Thoracic aorta (tissue), 2 donors: ENCODE data around the gene CFAP57. TPM values are rescaled to one million over a fixed set of nuclear protein-coding genes. Genes with fewer than 3 reads are reported as not detected.

Experiments
- ATAC-seq: fragments of 150-250 bp; one replicate; pipeline ENCODE4 v1.8.0; 2017; ENCODE audit warnings: low read depth; ENCODE audit not compliant: insufficient number of reproducible peaks, low FRiP score
- DNase-seq: peaks from one replicate; pipeline ENCODE4 v3.0.0-alpha.2; 2020; ENCODE audit warnings: low spot score
- H3K27ac ChIP-seq, 2 donors: fragments of 200-600 bp; sonication (generic); 1 replicate in 1 of 2; 2 replicates in 1 of 2; pipeline ENCODE4 v1.5.1; 2016; ENCODE audit warnings: mild to moderate bottlenecking in 2 of 2, moderate library complexity in 2 of 2
- H3K27me3 ChIP-seq: fragments of 200-600 bp; sonication (generic); replicated peaks from 2 replicates; pipeline ENCODE4 v1.6.0; 2016; ENCODE audit warnings: mild to moderate bottlenecking; ENCODE audit not compliant: insufficient read depth
- H3K36me3 ChIP-seq: fragments of 200-600 bp; sonication (generic); one replicate; pipeline ENCODE4 v1.5.1; 2016
- H3K4me1 ChIP-seq, 2 donors: fragments of 200-600 bp; sonication (generic); 1 replicate in 1 of 2; 2 replicates in 1 of 2; pipeline versions ENCODE4 v1.5.1 to v1.6.0; 2016; ENCODE audit warnings: low read depth in 2 of 2, mild to moderate bottlenecking in 1 of 2; ENCODE audit not compliant: control insufficient read depth in 1 of 2
- H3K4me3 ChIP-seq: fragments of 200-600 bp; sonication (generic); 2 replicates; pipeline ENCODE4 v1.5.1; 2016; ENCODE audit warnings: mild to moderate bottlenecking
- H3K9me3 ChIP-seq: fragments of 200-600 bp; sonication (generic); 2 replicates; pipeline ENCODE4 v1.5.1; 2016
- total RNA-seq, 2 donors: library from RNA; depleted of rRNA; stranded (reverse); fragments of >200 nt; gene quantifications; one replicate each; pipeline versions ENCODE4 v1.1.0 to v1.2.3, GENCODE V29; 2016
- TF ChIP-seq, protein P1 (sequence below): fragments of 200-600 bp; sonication (generic); IDR thresholded peaks from one replicate; pipeline ENCODE4 v1.5.1; 2019; ENCODE audit warnings: antibody characterized with exemption

CFAP57 gene
- total RNA-seq, 2 donors from 2014 or later, result 0.27 to 0.42 TPM

DNA sequence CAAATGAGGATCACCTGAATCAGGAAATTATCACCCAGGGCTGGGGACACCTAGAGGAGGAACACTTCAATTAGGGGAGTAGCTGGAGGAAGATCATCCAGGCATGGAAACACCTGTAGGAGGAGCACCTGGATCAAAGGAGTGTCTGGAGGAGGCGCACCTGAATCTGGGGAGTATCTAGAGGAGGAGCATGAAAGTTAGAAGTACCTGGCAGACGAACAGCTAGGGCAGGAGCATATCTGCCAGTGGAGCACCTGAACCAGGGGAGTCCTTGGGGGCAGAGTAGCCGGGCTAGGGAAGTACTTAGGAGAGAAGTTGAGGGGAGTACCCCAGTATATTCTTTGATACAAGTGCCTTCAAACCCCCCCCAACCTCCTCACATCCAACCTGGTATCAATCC is 111.9 kb downstream of the CFAP57 start:
- ATAC-seq (no peak), DNase-seq (no peak)
- no peak overlapping the region for H3K4me3 ChIP-seq
- TF ChIP-seq, protein P1, sequence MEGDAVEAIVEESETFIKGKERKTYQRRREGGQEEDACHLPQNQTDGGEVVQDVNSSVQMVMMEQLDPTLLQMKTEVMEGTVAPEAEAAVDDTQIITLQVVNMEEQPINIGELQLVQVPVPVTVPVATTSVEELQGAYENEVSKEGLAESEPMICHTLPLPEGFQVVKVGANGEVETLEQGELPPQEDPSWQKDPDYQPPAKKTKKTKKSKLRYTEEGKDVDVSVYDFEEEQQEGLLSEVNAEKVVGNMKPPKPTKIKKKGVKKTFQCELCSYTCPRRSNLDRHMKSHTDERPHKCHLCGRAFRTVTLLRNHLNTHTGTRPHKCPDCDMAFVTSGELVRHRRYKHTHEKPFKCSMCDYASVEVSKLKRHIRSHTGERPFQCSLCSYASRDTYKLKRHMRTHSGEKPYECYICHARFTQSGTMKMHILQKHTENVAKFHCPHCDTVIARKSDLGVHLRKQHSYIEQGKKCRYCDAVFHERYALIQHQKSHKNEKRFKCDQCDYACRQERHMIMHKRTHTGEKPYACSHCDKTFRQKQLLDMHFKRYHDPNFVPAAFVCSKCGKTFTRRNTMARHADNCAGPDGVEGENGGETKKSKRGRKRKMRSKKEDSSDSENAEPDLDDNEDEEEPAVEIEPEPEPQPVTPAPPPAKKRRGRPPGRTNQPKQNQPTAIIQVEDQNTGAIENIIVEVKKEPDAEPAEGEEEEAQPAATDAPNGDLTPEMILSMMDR, result no peak
- no peaks in the 10 kb centered on the region for H3K4me1 ChIP-seq
- H3K27ac ChIP-seq, result no peak overlapping the region
- no peaks in the 10 kb centered on the region for H3K9me3 ChIP-seq
- no peaks in the 10 kb centered on the region for H3K27me3 ChIP-seq
- no peaks in the 10 kb centered on the region for H3K36me3 ChIP-seq

DNA sequence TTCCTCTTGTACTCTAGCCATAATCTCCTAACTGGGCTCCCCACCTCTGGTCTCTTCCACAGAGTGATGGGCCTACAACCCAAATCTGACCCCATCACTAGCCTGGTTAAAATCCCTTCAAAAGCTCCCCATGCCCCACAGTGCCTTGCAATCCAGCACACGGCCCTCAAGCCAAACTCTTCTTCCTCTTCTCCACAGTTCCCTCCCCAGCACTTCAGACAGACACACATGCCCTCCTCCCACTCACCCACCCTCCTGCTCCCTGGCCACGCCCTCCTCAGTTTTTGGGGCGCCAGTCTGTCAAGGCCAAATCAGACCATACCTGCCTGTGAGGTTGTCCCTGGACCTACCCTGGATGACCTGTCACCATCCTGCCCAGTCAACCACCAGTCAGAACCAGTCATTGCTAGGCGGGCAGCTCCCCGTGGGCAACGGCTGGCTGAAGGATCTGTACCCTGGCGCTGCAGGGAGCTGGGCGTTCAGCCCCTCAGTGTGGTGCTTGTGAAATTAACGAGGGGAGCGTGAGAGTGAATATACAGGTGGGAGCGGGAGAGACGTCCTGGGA is 112.5 kb downstream of the CFAP57 start:
- no peaks in the 10 kb centered on the region for H3K27me3 ChIP-seq
- TF ChIP-seq, protein P1, result no peak
- H3K4me1 ChIP-seq, result no peaks in the 10 kb centered on the region
- H3K4me3 ChIP-seq, result no peak overlapping the region
- H3K36me3 ChIP-seq, result no peaks in the 10 kb centered on the region
- ATAC-seq (no peak), DNase-seq (no peak)
- no peak overlapping the region for H3K27ac ChIP-seq
- no peaks in the 10 kb centered on the region for H3K9me3 ChIP-seq

DNA sequence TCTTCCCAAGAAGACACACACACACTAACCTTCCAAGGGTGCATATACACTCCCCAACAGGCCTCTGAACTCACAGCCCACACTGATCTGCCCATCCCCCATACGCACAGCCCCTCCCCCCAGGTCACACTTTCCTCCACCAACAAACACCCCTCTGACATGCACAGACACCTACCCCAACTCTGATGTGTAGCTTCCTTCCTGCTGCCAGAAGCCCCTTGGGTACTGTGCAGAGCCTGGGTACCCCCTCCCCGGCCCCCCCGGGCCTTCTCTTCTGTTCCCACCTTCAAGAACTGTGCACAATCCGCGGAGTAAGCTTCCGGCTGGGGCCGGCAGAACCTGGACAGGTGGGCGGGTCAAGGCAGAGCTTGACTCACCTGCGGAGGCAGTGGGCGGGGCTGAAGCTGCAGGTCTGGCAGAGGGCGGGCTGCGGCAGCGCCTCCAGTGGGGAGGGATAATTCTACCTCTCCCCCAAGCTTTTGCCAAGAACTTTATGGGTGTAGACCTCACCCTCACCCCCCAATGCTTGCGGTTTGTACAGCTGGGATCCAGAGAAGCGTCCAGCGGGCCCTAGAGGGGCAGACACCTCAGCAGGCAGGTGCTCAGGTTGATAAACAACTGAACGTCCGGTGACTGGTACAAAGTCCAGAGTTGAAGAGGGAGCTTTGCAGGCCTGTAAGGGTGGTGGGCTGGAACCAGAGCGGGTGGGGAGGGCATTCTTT is 113.3 kb downstream of the CFAP57 start, which contains the start of gene C1orf210:
C1orf210 (minus strand) TSS at position 313 of the 722 bp plus-strand sequence. CDS start 2,311 bp downstream, outside the sequence.
- DNase-seq, result no peak
- Histone ChIP-seq H3K27ac (no peak within 1 kb of the TSS), H3K9me3 (no peaks in the 10 kb centered on the region), H3K27me3 (no peaks in the 10 kb centered on the region), H3K4me1 (no peaks in the 10 kb centered on the region), H3K4me3 (no peak within 1 kb of the TSS), H3K36me3 (no peaks in the 10 kb centered on the region)
- no peak for ATAC-seq
- TF ChIP-seq, protein P1, result no peak

DNA sequence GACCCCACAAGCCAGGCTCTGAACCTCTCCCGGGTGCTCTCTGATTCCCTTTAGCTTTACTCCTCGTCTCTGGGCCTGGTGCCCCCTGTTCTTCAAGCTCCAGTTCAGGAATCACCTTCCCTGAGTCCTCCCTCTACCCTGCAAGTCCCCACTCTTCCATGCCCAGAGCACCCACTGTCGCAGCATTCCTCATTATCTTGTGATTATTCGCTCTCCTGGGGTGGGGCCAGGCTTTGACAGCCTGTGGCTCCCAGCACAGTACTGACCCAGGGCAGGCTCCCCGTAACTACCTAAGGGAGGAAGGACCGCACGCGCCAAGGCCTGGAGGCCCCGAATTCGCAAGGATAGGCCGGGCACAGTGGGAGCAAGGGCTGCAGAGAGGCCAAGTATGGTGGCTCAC is 114.0 kb downstream of the CFAP57 start:
- H3K27ac ChIP-seq, result no peak overlapping the region
- DNase-seq (no peak), ATAC-seq (no peak)
- TF ChIP-seq, protein P1, result no peak
- no peaks in the 10 kb centered on the region for H3K36me3 ChIP-seq
- H3K27me3 ChIP-seq, result no peaks in the 10 kb centered on the region
- H3K9me3 ChIP-seq, result no peaks in the 10 kb centered on the region
- H3K4me1 ChIP-seq, result no peaks in the 10 kb centered on the region
- no peak overlapping the region for H3K4me3 ChIP-seq

DNA sequence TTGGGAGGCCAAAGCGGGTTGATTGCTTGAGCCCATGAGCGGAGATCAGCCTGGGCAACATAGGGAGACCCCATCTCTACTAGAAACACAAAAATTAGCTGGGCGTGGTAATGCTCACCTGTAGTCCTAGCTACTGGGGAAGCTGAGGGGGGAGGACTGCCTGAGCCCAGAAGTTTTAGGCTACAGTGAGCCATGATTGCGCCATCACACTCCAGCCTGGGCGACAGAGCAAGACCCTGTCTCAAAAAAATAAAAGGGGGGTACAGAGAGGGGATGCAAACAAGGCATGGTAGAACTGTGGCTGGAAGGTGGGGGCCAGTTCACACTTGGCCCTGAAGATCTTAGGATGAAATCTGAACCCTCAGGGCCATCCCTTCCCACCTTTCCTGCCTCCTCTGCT is 114.4 kb downstream of the CFAP57 start:
- no peak for ATAC-seq
- TF ChIP-seq, protein P1, result no peak

More for the DNA sequence above, 114.4 kb downstream of the CFAP57 start:
- H3K4me1 ChIP-seq, result no peaks in the 10 kb centered on the region
- no peaks in the 10 kb centered on the region for H3K9me3 ChIP-seq
- DNase-seq, result no peak
- no peaks in the 10 kb centered on the region for H3K27me3 ChIP-seq
- no peak overlapping the region for H3K4me3 ChIP-seq
- H3K36me3 ChIP-seq, result no peaks in the 10 kb centered on the region
- H3K27ac ChIP-seq, result no peak overlapping the region
